ENCODE data around the gene TNNI3.

- TF ChIP-seq CTCF (IDR thresholded peaks at IDR 0.05), result no peak
- TF ChIP-seq POLR2A (IDR thresholded peaks at IDR 0.05), result no peak
Measured at GRCh38 chr19:55193481-55193880, 35.9 kb upstream of the TNNI3 start.
